HepG2 (cell line): ENCODE data around the gene PDK2. TPM values are rescaled to one million over a fixed set of nuclear protein-coding genes. Genes with fewer than 3 reads are reported as not detected.

Experiments used
- ELF1 ChIP-seq: sonication (generic); formaldehyde crosslinking; IDR thresholded peaks from 2 replicates; pipeline ENCODE4 v1.4.0; 2020; ENCODE audit warnings: missing genetic modification reagents
- NCOA1 ChIP-seq: sonication (generic); formaldehyde crosslinking; IDR thresholded peaks from 2 replicates; pipeline ENCODE4 v1.9.0; 2021; ENCODE audit warnings: missing genetic modification reagents
- NONO ChIP-seq, 2 experiments: fragments of 450-650 bp in 1 of 2; sonication (generic) in 1 of 2; formaldehyde crosslinking in 1 of 2; IDR thresholded peaks in 1 of 2; conservative IDR thresholded peaks in 1 of 2; 2 replicates each; pipeline versions ENCODE4 v1.6.1 to v1.8.0; 2017 to 2022; ENCODE audit warnings: mild to moderate bottlenecking in 1 of 2, missing genetic modification reagents in 1 of 2, moderate library complexity in 1 of 2
- RARA ChIP-seq: IDR thresholded peaks from 2 replicates; pipeline ENCODE4 v1.6.1; 2016; ENCODE audit warnings: missing genetic modification reagents, missing compliant biosample characterization
- RELA ChIP-seq: sonication (generic); formaldehyde crosslinking; IDR thresholded peaks from 2 replicates; pipeline ENCODE4 v1.4.0; 2020; ENCODE audit warnings: missing genetic modification reagents
- SALL1 ChIP-seq: sonication (generic); formaldehyde crosslinking; IDR thresholded peaks from 2 replicates; pipeline ENCODE4 v1.8.0; 2022; ENCODE audit warnings: mild to moderate bottlenecking, missing genetic modification reagents
- SKIL ChIP-seq: sonication (generic); formaldehyde crosslinking; IDR thresholded peaks from 2 replicates; pipeline ENCODE4 v1.8.0; 2022; ENCODE audit warnings: missing genetic modification reagents, mild to moderate bottlenecking, moderate library complexity, borderline replicate concordance
- UBTF ChIP-seq: sonication (generic); formaldehyde crosslinking; IDR thresholded peaks from 2 replicates; pipeline ENCODE4 v1.4.0; 2020; ENCODE audit warnings: mild to moderate bottlenecking, missing genetic modification reagents
- YY1 ChIP-seq: IDR thresholded peaks from 2 replicates; pipeline ENCODE4 v1.6.1; 2011; ENCODE audit warnings: low read length, low read depth, moderate library complexity, mild to moderate bottlenecking; ENCODE audit not compliant: insufficient read depth, insufficient replicate concordance
- ZNF496 ChIP-seq: sonication (generic); formaldehyde crosslinking; IDR thresholded peaks from 2 replicates; pipeline ENCODE4 v1.8.1; 2023; ENCODE audit warnings: mild to moderate bottlenecking, moderate library complexity, missing genetic modification reagents; ENCODE audit not compliant: insufficient replicate concordance
- ZNF709 ChIP-seq: sonication (generic); formaldehyde crosslinking; IDR thresholded peaks from 2 replicates; pipeline ENCODE4 v1.5.0; 2020; ENCODE audit warnings: mild to moderate bottlenecking, missing genetic modification reagents
- ZNF816 ChIP-seq: sonication (generic); formaldehyde crosslinking; IDR thresholded peaks from 2 replicates; pipeline ENCODE4 v1.8.0; 2022; ENCODE audit warnings: missing genetic modification reagents, mild to moderate bottlenecking, borderline replicate concordance
- ZNF850 ChIP-seq: sonication (generic); formaldehyde crosslinking; conservative IDR thresholded peaks from 2 replicates; pipeline ENCODE4 v1.9.0; 2021; ENCODE audit warnings: mild to moderate bottlenecking, missing genetic modification reagents
- polyA plus RNA-seq, 8 experiments: library from polyadenylated mRNA; depleted of rRNA in 3 of 8; stranded (reverse) in 7 of 8; unstranded in 1 of 8; fragments of >200 nt; fragmentation: Illumina TruSeq in 4 of 8; extraction: Trizol in 4 of 8; gene quantifications; 2 replicates each; pipeline versions ENCODE4 v1.2.1 to v1.2.3, GENCODE V29; 2011 to 2016; ENCODE audit warnings: low read depth in 4 of 8, missing spikeins in 1 of 8, mixed read lengths in 1 of 8; ENCODE audit not compliant: insufficient read depth in 1 of 8
- total RNA-seq, 5 experiments: library from RNA; depleted of rRNA; stranded (reverse); fragments of >200 nt; fragmentation: Illumina TruSeq; extraction: Trizol; gene quantifications; 2 replicates each; pipeline ENCODE4 v1.2.3, GENCODE V29; 2016; ENCODE audit warnings: low read depth in 1 of 5
- TF ChIP-seq, protein P1 (sequence below): sonication (generic); formaldehyde crosslinking; IDR thresholded peaks from 2 replicates; pipeline ENCODE4 v1.4.0; 2020; ENCODE audit warnings: mild to moderate bottlenecking, missing genetic modification reagents
- TF ChIP-seq, protein P2 (sequence below): sonication (generic); formaldehyde crosslinking; IDR thresholded peaks from 2 replicates; pipeline ENCODE4 v1.9.0; 2022; ENCODE audit warnings: low read depth, missing genetic modification reagents

The PDK2 gene
- total and polyA plus RNA-seq, 2 of the 13 experiments (the other 11 are each of a cell fraction or from before 2014, with no cell fraction given): 18.5 to 59.7 TPM

GRCh38 chr17:50113624-50114320, 18.6 kb downstream of the PDK2 start (continued):
- no peak for TF ChIP-seq UBTF (CRISPR knock-in tag)
- peak; percentile 25; the same call in 1 of the 2 replicates for TF ChIP-seq RARA (CRISPR knock-in tag)
- TF ChIP-seq NCOA1: 0 out of 2 replicates have a peak, but pooled peaks have one; percentile 47
- TF ChIP-seq ZNF496: no peak
- TF ChIP-seq, protein P1, sequence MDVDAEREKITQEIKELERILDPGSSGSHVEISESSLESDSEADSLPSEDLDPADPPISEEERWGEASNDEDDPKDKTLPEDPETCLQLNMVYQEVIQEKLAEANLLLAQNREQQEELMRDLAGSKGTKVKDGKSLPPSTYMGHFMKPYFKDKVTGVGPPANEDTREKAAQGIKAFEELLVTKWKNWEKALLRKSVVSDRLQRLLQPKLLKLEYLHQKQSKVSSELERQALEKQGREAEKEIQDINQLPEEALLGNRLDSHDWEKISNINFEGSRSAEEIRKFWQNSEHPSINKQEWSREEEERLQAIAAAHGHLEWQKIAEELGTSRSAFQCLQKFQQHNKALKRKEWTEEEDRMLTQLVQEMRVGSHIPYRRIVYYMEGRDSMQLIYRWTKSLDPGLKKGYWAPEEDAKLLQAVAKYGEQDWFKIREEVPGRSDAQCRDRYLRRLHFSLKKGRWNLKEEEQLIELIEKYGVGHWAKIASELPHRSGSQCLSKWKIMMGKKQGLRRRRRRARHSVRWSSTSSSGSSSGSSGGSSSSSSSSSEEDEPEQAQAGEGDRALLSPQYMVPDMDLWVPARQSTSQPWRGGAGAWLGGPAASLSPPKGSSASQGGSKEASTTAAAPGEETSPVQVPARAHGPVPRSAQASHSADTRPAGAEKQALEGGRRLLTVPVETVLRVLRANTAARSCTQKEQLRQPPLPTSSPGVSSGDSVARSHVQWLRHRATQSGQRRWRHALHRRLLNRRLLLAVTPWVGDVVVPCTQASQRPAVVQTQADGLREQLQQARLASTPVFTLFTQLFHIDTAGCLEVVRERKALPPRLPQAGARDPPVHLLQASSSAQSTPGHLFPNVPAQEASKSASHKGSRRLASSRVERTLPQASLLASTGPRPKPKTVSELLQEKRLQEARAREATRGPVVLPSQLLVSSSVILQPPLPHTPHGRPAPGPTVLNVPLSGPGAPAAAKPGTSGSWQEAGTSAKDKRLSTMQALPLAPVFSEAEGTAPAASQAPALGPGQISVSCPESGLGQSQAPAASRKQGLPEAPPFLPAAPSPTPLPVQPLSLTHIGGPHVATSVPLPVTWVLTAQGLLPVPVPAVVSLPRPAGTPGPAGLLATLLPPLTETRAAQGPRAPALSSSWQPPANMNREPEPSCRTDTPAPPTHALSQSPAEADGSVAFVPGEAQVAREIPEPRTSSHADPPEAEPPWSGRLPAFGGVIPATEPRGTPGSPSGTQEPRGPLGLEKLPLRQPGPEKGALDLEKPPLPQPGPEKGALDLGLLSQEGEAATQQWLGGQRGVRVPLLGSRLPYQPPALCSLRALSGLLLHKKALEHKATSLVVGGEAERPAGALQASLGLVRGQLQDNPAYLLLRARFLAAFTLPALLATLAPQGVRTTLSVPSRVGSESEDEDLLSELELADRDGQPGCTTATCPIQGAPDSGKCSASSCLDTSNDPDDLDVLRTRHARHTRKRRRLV: no peak
- TF ChIP-seq ZNF709 (CRISPR knock-in tag): no peak
- TF ChIP-seq RELA: no peak
- TF ChIP-seq ZNF850 (CRISPR knock-in tag): no peak
- TF ChIP-seq, protein P2, sequence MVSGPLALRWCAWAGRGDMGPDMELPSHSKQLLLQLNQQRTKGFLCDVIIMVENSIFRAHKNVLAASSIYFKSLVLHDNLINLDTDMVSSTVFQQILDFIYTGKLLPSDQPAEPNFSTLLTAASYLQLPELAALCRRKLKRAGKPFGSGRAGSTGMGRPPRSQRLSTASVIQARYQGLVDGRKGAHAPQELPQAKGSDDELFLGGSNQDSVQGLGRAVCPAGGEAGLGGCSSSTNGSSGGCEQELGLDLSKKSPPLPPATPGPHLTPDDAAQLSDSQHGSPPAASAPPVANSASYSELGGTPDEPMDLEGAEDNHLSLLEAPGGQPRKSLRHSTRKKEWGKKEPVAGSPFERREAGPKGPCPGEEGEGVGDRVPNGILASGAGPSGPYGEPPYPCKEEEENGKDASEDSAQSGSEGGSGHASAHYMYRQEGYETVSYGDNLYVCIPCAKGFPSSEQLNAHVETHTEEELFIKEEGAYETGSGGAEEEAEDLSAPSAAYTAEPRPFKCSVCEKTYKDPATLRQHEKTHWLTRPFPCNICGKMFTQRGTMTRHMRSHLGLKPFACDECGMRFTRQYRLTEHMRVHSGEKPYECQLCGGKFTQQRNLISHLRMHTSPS (CRISPR knock-in tag): no peak
- no peak for TF ChIP-seq ELF1
- no peak for TF ChIP-seq YY1
- no peak for TF ChIP-seq ZNF816 (CRISPR knock-in tag)
- TF ChIP-seq NONO (IDR thresholded peaks at IDR 0.05): no peak
- TF ChIP-seq NONO (CRISPR knock-in tag; conservative IDR thresholded peaks at IDR 0.05): 0 out of 2 replicates have a peak, but pooled peaks have one; percentile 28
- TF ChIP-seq SALL1 (CRISPR knock-in tag): peak; percentile 8; the same call in 1 of the 2 replicates
- TF ChIP-seq SKIL: no peak
